ENCODE results near the gene SUMF1. TPM values are rescaled to one million over a fixed set of nuclear protein-coding genes. Genes with fewer than 3 reads are reported as not detected.

The SUMF1 gene
- total RNA-seq, 1 donor from 2014 or later: 10.6 TPM

- Mint-ChIP-seq H3K27me3 (ENCODE audit: low read depth) (no peaks in the 10 kb centered on the region), H3K9me3 (peaks cover under 1% of the 10 kb centered on the region), H3K4me3 (no peak overlapping the region), H3K27ac (ENCODE audit: unreplicated experiment) (no peak overlapping the region), H3K36me3 (ENCODE audit: low read depth) (peaks cover 11% of the 10 kb centered on the region), H3K4me1 (no peaks in the 10 kb centered on the region)
- no peak for DNase-seq (ENCODE audit: low read depth, low spot score)
- no peak for TF ChIP-seq CTCF (conservative IDR thresholded peaks at IDR 0.05)
Observed at GRCh38 chr3:4323246-4324027, 143.6 kb downstream of the SUMF1 start.

GRCh38 chr3:4322635-4323034 is 144.4 kb downstream of the SUMF1 start:
- no peak for DNase-seq (ENCODE audit: low read depth, low spot score)
- Mint-ChIP-seq H3K4me3 (no peak overlapping the region), H3K27me3 (ENCODE audit: low read depth) (no peaks in the 10 kb centered on the region), H3K27ac (ENCODE audit: unreplicated experiment) (no peak overlapping the region), H3K36me3 (ENCODE audit: low read depth) (peaks cover 18% of the 10 kb centered on the region), H3K4me1 (no peaks in the 10 kb centered on the region), H3K9me3 (peaks cover 3% of the 10 kb centered on the region)
- TF ChIP-seq CTCF (conservative IDR thresholded peaks at IDR 0.05): no peak

- no peak for DNase-seq (ENCODE audit: low read depth, low spot score)
- H3K27me3 Mint-ChIP-seq (ENCODE audit: low read depth): no peaks in the 10 kb centered on the region
- H3K4me3 Mint-ChIP-seq: no peak overlapping the region
- H3K9me3 Mint-ChIP-seq: peaks cover 3% of the 10 kb centered on the region
- H3K27ac Mint-ChIP-seq (ENCODE audit: unreplicated experiment): no peak overlapping the region
- H3K36me3 Mint-ChIP-seq (ENCODE audit: low read depth): peaks cover 19% of the 10 kb centered on the region
- TF ChIP-seq CTCF (conservative IDR thresholded peaks at IDR 0.05): no peak
- H3K4me1 Mint-ChIP-seq: no peaks in the 10 kb centered on the region
Observed at GRCh38 chr3:4321732-4322131, 145.3 kb downstream of the SUMF1 start.

GRCh38 chr3:4320096-4320911 is 146.8 kb downstream of the SUMF1 start:
- H3K36me3 Mint-ChIP-seq (ENCODE audit: low read depth): peaks cover 25% of the 10 kb centered on the region
- no peak overlapping the region for H3K4me3 Mint-ChIP-seq
- no peaks in the 10 kb centered on the region for H3K27me3 Mint-ChIP-seq (ENCODE audit: low read depth)
- peaks cover 6% of the 10 kb centered on the region for H3K9me3 Mint-ChIP-seq
- TF ChIP-seq CTCF (conservative IDR thresholded peaks at IDR 0.05): no peak
- H3K27ac Mint-ChIP-seq (ENCODE audit: unreplicated experiment): no peak overlapping the region
- no peaks in the 10 kb centered on the region for H3K4me1 Mint-ChIP-seq
- DNase-seq (ENCODE audit: low read depth, low spot score): no peak

GRCh38 chr3:4314688-4315087 is 152.4 kb downstream of the SUMF1 start:
- Mint-ChIP-seq H3K36me3 (ENCODE audit: low read depth) (peaks cover 49% of the 10 kb centered on the region), H3K4me3 (no peak overlapping the region), H3K27me3 (ENCODE audit: low read depth) (no peaks in the 10 kb centered on the region), H3K9me3 (peaks cover 8% of the 10 kb centered on the region), H3K4me1 (peaks cover 7% of the 10 kb centered on the region), H3K27ac (ENCODE audit: unreplicated experiment) (no peak overlapping the region)
- DNase-seq (ENCODE audit: low read depth, low spot score): no peak
- TF ChIP-seq CTCF (conservative IDR thresholded peaks at IDR 0.05): peak; percentile 53

Measured in neural crest cell (in vitro differentiated cells).